ENCODE measurements around the gene PRRG4. TPM values are rescaled to one million over a fixed set of nuclear protein-coding genes. Genes with fewer than 3 reads are reported as not detected.
"Not testable (repeated sequence)": the region's sequence is repeated elsewhere in the genome, so short reads cannot be mapped to it uniquely, and the experiment has no call there.

Gene PRRG4
- total RNA-seq, 1 experiment from 2014 or later: 0.64 TPM

GRCh38 chr11:32829157-32829679 lies 509 bp upstream of the PRRG4 start:
- DNase-seq (ENCODE audit: extremely low read depth, low read depth): no peak

- DNase-seq (ENCODE audit: extremely low read depth, low read depth): no peak
Measured at GRCh38 chr11:32830413-32830738, 649 bp downstream of the PRRG4 start.

GRCh38 chr11:32830796-32831195 lies 1.1 kb downstream of the PRRG4 start:
- no peak for DNase-seq (ENCODE audit: extremely low read depth, low read depth)

- no peak for DNase-seq (ENCODE audit: extremely low read depth, low read depth)
Measured at GRCh38 chr11:32831221-32831620, 1.5 kb downstream of the PRRG4 start.

DNA sequence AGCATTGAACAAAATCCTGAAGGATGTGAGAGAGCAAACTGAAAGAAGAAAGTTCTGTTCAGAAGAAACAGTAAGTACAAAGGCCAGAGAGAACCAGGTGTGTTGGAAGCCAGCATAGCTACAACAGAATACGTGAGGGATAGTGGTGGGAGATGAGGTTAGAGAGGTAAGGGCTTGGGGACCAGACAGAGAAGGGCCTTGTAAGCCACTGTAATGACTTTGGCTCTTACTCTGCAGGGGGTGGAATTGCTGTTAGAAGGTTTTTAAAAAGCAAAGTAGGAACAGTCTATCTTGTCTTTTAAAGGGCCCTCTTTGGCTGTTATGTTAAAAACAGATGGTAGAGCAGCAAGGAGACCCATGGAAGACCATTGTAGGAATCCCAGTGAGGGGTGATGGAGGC lies 4.2 kb downstream of the PRRG4 start:
- no peak for DNase-seq (ENCODE audit: extremely low read depth, low read depth)

DNA sequence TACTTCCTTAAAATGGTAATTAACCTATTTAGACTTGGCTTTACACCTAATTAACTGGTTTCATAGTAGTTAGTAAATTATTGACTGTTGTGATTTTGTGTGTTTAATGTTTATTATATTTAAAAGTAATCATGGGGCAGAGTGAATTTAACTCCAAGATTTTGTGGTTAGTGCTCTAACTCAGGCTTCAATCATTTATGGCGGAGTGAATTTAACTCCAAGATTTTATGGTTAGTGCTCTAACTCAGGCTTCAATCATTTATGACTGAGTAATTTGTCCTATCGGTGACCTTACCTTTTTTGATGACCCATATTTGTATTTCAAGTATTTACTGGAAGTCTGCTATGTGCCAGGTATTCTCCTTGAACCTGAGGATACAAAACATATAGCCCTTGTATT lies 7.2 kb downstream of the PRRG4 start:
- DNase-seq (ENCODE audit: extremely low read depth, low read depth): no peak

DNA sequence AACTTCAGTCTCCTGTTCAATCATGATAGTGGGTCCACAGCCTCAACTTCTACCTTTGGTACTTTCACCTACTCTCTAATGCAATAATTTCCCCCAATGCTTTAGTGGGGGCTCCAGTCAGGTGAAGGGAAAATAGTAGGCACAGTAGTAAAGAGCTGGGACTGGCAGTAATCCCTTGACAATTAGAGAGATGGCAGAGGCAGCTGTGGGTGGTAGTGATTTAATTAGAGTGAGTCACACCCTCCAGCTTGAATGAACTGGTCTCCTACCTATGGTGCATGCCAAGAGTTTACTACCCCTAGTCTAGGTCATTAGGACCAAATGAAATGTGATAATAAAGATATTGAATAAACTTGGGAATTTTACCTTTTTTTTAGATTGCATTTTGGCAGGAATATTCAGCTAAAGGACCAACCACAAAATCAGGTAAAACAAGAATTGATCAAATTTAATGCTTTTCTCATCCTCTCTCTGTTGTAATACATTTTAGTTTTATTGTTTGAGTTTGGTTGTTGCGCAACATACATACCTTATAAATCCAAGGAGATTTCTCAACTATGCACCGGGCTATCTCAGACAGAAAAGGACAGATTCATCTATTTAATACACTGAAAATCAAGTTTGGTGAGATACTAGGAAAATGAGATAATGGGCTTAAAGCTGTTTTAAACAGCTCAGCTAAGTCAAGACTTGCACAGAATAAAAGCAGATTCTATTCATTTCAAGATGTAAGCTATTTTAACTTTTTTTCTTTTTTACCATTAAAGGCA lies 9.0 kb downstream of the PRRG4 start:
- no peak for DNase-seq (ENCODE audit: extremely low read depth, low read depth)

DNA sequence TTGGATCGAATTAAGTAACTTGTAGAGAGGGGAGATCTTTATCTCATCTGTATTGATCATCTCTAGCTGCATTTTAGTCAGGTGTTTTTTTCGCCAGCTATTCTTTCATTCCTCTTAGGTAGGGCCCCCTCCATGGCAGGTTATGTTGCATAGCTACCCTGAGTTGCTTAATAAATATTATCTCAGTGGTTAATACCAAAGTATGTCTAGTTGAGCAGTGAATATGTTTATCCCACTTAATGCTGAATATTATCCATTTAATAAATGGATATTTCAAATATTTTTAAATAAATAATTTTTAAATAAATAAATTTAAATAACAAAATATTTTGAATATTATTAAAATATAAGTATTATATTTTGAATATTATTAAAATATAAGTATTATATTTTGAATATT lies 9.6 kb downstream of the PRRG4 start:
- no peak for DNase-seq (ENCODE audit: extremely low read depth, low read depth)

DNA sequence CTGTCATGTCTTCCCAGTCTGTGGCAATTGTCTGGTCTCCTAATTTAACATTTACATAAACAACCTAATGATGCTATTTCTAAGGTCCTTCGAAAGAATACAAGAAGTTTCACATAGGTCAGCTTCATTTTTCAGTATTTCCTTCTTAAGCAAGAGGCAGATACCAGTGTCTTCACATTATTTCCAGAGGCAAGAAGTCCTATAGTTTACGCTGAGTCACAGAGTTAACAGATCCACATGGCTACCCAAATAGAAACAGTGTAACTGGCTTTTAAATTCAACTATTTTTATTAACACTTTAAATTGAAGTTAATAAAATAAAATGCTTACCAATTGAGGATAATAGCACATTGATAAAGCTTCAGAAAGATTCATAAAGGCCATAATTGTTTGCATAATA lies 10.9 kb downstream of the PRRG4 start:
- DNase-seq (ENCODE audit: extremely low read depth, low read depth): no peak

- no peak for DNase-seq (ENCODE audit: extremely low read depth, low read depth)
Measured at GRCh38 chr11:32843544-32843943, 13.8 kb downstream of the PRRG4 start.

DNA sequence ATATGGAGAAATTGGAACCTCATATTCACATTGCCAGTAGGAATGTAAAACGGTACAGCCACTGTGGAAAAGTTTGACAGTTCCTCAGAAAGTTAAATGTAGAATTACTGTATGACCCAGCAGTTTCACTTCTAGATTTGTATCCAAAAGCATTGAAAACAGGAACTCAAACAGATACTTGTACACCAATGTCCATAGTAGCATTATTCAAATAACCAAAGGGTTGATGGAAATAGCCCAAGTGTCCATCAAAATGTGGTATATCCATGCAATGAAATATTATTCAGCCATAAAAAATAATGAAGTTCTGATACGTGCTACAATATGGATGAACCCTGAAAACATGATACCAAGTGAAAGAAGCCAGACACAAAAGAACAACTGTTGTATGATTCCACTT lies 17.8 kb downstream of the PRRG4 start:
- no peak for DNase-seq (ENCODE audit: extremely low read depth, low read depth)

GRCh38 chr11:32849761-32850160 lies 20.0 kb downstream of the PRRG4 start:
- no peak for DNase-seq (ENCODE audit: extremely low read depth, low read depth)

GRCh38 chr11:32851251-32851650 lies 21.5 kb downstream of the PRRG4 start:
- DNase-seq (ENCODE audit: extremely low read depth, low read depth): no peak

DNA sequence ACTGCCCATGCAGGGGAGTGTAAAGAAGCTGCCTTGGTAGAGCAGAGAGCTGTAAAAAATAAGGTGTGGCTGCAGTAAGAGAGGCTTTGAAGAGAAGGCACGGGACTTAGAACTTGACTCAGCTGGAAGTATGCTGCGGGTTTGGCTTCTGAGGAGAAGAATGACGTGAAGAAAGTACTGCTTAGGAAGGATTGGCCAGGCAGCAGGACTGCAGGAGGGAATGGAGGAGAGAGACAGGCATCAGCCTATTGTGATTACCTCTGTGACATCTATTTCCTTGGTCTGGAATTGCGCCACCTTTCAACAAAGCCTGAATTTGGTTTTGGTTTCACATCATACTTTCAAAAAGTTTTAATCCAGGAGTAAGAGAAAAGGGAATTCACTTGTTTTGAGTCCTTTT lies 22.5 kb downstream of the PRRG4 start:
- no peak for DNase-seq (ENCODE audit: extremely low read depth, low read depth)

DNA sequence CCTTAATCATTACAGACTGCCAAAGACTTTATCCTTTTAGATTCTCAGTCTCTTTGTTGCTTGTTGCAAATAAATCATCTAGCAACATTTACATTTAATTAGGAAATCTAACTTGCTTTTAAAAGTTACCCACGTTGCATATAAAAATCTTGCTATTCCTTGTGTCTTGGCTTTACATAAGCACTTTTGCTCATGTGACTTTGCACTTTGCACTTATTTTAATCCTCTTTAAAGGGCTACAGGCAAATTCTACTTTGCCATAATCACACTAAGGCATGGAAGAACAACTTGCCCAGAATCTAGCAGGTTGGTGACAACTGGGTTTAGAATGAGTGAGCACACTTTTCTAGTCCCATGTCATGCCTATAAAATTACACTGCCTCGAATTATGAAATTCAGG lies 25.9 kb downstream of the PRRG4 start:
- no peak for DNase-seq (ENCODE audit: extremely low read depth, low read depth)

DNA sequence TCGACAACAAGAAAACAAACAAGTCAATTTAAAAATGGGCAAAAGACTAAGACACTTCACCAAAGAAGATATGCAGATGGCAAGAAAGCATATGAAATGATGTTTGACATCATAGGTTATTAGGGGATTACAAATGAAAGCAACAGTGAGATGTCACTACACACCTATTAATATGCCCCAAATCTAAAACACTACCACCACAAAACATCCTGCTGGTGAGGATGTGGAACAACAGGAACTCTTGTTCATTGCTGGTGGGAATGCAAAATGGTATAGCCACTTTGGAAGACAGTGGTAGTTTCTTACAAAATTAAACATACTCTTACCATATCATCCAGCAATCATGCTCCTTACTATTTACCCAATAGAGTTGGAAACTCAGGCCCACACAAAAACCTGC lies 29.0 kb downstream of the PRRG4 start:
- no peak for DNase-seq (ENCODE audit: extremely low read depth, low read depth)

GRCh38 chr11:32861850-32862577 lies 32.3 kb downstream of the PRRG4 start:
- DNase-seq (ENCODE audit: extremely low read depth, low read depth): no peak

GRCh38 chr11:32864555-32864954 lies 34.8 kb downstream of the PRRG4 start:
- DNase-seq (ENCODE audit: extremely low read depth, low read depth): no peak

DNA sequence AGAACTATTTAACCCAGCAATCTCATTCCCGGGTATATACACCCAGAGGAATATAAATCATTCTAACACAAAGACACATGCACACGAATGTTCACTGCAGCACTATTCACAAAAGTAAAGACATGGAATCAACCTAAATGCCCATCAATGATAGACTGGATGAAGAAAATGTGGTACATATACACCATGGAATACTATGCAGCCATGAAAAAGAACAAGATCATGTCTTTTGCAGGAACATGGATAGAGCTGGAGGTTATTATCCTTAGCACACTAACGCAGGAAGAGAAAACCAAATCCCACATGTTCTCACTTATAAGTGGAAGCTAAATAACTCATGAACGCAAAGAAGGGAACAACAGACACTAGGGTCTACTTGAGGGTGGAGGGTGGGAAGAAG lies 39.0 kb downstream of the PRRG4 start:
- not testable (repeated sequence) for DNase-seq (ENCODE audit: extremely low read depth, low read depth)

- no peak for DNase-seq (ENCODE audit: extremely low read depth, low read depth)
Measured at GRCh38 chr11:32870676-32871075, 40.9 kb downstream of the PRRG4 start.

- no peak for DNase-seq (ENCODE audit: extremely low read depth, low read depth)
Measured at GRCh38 chr11:32874132-32874531, 44.4 kb downstream of the PRRG4 start.

DNA sequence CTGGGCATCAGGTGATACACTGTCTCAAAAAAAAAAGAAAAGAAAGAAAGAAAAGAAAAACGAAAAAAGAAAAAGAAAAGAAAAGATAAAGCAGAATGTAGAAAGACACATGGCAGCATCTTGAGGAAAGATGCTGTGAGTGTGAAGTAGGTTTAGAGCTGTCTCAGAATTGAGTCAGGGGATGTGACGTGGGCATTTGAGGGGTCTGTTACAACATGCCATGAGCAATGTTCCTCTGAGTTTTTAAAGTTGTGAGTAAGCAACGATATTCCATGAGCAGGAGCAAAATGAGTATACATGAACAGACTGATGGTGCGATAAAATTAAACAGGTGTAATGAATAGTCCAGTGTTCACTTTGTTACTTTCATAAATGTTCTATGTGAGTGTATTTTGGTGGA lies 51.6 kb downstream of the PRRG4 start:
- DNase-seq (ENCODE audit: extremely low read depth, low read depth): no peak

All from NCI-H460 (cell line).